ENCODE results near the gene MRPL14. TPM values are rescaled to one million over a fixed set of nuclear protein-coding genes. Genes with fewer than 3 reads are reported as not detected.

The MRPL14 gene
- total RNA-seq, 2 experiments from 2014 or later = 51.3 to 87.2 TPM

DNA sequence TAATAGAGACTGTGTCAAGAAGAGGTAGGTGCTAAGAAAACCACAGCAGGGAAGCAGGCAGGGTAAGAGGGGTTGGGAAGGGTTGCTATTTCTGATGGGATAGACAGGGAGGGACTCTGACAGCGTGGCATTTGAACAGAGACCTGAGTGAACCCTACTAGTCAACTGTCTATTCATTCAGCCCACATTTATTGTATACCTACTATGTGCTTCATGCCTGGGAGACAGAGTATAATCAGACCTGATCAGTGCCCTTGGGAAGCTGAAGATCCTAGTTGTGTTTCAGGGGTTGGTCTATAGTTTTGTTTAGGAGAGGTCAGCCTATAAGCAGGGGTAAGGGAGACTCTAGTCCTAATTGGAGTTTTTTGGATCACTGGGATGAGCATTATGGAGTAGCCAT, 16.5 kb upstream of the MRPL14 start:
- intact Hi-C loops (cut with micrococcal nuclease; ENCODE audit: unreplicated experiment) = no loop called here
- no peak overlapping the region for H2AFZ ChIP-seq (ENCODE audit: low read length)
- no peaks in the 10 kb centered on the region for H3K9me2 ChIP-seq (ENCODE audit: insufficient read depth, low read length)
- no peak overlapping the region for H3K4me2 ChIP-seq (ENCODE audit: low read length)
- H3K9me3 ChIP-seq (ENCODE audit: low read length) = no peaks in the 10 kb centered on the region
- BruUV-seq (replicated peaks) = no TSS peak
- TF ChIP-seq, protein P1, sequence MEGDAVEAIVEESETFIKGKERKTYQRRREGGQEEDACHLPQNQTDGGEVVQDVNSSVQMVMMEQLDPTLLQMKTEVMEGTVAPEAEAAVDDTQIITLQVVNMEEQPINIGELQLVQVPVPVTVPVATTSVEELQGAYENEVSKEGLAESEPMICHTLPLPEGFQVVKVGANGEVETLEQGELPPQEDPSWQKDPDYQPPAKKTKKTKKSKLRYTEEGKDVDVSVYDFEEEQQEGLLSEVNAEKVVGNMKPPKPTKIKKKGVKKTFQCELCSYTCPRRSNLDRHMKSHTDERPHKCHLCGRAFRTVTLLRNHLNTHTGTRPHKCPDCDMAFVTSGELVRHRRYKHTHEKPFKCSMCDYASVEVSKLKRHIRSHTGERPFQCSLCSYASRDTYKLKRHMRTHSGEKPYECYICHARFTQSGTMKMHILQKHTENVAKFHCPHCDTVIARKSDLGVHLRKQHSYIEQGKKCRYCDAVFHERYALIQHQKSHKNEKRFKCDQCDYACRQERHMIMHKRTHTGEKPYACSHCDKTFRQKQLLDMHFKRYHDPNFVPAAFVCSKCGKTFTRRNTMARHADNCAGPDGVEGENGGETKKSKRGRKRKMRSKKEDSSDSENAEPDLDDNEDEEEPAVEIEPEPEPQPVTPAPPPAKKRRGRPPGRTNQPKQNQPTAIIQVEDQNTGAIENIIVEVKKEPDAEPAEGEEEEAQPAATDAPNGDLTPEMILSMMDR (conservative IDR thresholded peaks at IDR 0.05; ENCODE audit: low read length) = no peak
- DNase-seq (ENCODE audit: low spot score) = no peak
- no peaks in the 10 kb centered on the region for H3K4me1 ChIP-seq (ENCODE audit: insufficient read depth, low read length, poor library complexity, severe bottlenecking)
- CTCF ChIA-PET (ENCODE audit: unreplicated experiment) = no interaction called here
- POLR2A ChIA-PET = interaction anchor here (0.7 to 0.9 kb wide), 2 partner anchors 13 to 51 kb away, joined by 3 read pairs; no protein-coding TSS in a partner anchor
- H3K27ac ChIP-seq (ENCODE audit: low read depth, low read length, poor library complexity, severe bottlenecking) = no peak overlapping the region
- no peaks in the 10 kb centered on the region for H3K79me2 ChIP-seq (ENCODE audit: insufficient read depth, low read depth, low read length)
- no peaks in the 10 kb centered on the region for H3K36me3 ChIP-seq (ENCODE audit: insufficient read depth, low read length)
- no peak overlapping the region for H3K4me3 ChIP-seq (ENCODE audit: low read depth, low read length, poor library complexity, severe bottlenecking)
- no peaks in the 10 kb centered on the region for H4K20me1 ChIP-seq (ENCODE audit: insufficient read depth, low read length)

DNA sequence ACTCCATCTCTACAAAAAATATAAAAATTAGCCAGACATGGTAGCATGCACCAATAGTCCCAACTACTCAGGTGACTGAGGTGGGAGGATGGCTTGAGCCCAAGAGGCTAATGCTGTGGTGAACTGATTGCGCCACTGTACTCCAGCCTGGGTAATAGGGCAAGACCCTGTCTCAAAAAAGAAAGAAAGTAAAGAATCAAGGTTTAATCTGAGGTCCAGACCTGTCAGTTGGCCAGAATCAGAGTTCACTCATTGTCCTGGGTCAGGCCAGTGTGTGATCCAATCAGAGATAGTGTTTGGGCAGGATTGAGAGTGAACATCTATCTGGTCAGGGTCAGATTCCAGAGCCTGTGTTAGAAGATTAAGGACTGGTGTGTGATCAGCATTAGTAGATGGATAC, 15.6 kb upstream of the MRPL14 start:
- no peak overlapping the region for H3K4me2 ChIP-seq (ENCODE audit: low read length)
- CTCF ChIA-PET (ENCODE audit: unreplicated experiment) = no interaction called here
- POLR2A ChIA-PET = no interaction called here
- DNase-seq (ENCODE audit: low spot score) = no peak
- no peaks in the 10 kb centered on the region for H4K20me1 ChIP-seq (ENCODE audit: insufficient read depth, low read length)
- no peak for TF ChIP-seq EZH2phosphoT487 (IDR thresholded peaks at IDR 0.05; ENCODE audit: borderline replicate concordance, low read depth, low read length)
- TF ChIP-seq, protein P1 (conservative IDR thresholded peaks at IDR 0.05; ENCODE audit: low read length) = no peak
- no peaks in the 10 kb centered on the region for H3K9me3 ChIP-seq (ENCODE audit: low read length)
- no peak overlapping the region for H3K27ac ChIP-seq (ENCODE audit: low read depth, low read length, poor library complexity, severe bottlenecking)
- no peaks in the 10 kb centered on the region for H3K36me3 ChIP-seq (ENCODE audit: insufficient read depth, low read length)
- no peak overlapping the region for H2AFZ ChIP-seq (ENCODE audit: low read length)
- no peaks in the 10 kb centered on the region for H3K79me2 ChIP-seq (ENCODE audit: insufficient read depth, low read depth, low read length)
- no TSS peak for BruUV-seq (replicated peaks)
- no peaks in the 10 kb centered on the region for H3K4me1 ChIP-seq (ENCODE audit: insufficient read depth, low read length, poor library complexity, severe bottlenecking)
- no peak overlapping the region for H3K4me3 ChIP-seq (ENCODE audit: low read depth, low read length, poor library complexity, severe bottlenecking)
- H3K9me2 ChIP-seq (ENCODE audit: insufficient read depth, low read length) = no peaks in the 10 kb centered on the region
- intact Hi-C loops (cut with micrococcal nuclease; ENCODE audit: unreplicated experiment) = no loop called here

- intact Hi-C loops (cut with micrococcal nuclease; ENCODE audit: unreplicated experiment) = no loop called here
- H3K9me2 ChIP-seq (ENCODE audit: insufficient read depth, low read length) = no peaks in the 10 kb centered on the region
- POLR2A ChIA-PET = no interaction called here
- no TSS peak for BruUV-seq (replicated peaks)
- H3K4me1 ChIP-seq (ENCODE audit: insufficient read depth, low read length, poor library complexity, severe bottlenecking) = no peaks in the 10 kb centered on the region
- H3K36me3 ChIP-seq (ENCODE audit: insufficient read depth, low read length) = no peaks in the 10 kb centered on the region
- H3K9me3 ChIP-seq (ENCODE audit: low read length) = no peaks in the 10 kb centered on the region
- CTCF ChIA-PET (ENCODE audit: unreplicated experiment) = no interaction called here
- DNase-seq (ENCODE audit: low spot score) = no peak
- no peaks in the 10 kb centered on the region for H4K20me1 ChIP-seq (ENCODE audit: insufficient read depth, low read length)
- no peak overlapping the region for H3K4me2 ChIP-seq (ENCODE audit: low read length)
- no peak overlapping the region for H3K4me3 ChIP-seq (ENCODE audit: low read depth, low read length, poor library complexity, severe bottlenecking)
- TF ChIP-seq, protein P1 (conservative IDR thresholded peaks at IDR 0.05; ENCODE audit: low read length) = no peak
- TF ChIP-seq EZH2phosphoT487 (IDR thresholded peaks at IDR 0.05; ENCODE audit: borderline replicate concordance, low read depth, low read length) = no peak
- H3K27ac ChIP-seq (ENCODE audit: low read depth, low read length, poor library complexity, severe bottlenecking) = no peak overlapping the region
- H2AFZ ChIP-seq (ENCODE audit: low read length) = no peak overlapping the region
- H3K79me2 ChIP-seq (ENCODE audit: insufficient read depth, low read depth, low read length) = no peaks in the 10 kb centered on the region
Measured at GRCh38 chr6:44139351-44139743, 12.1 kb upstream of the MRPL14 start.

Data from OCI-LY7 (cell line).